ENCODE measurements around the gene EPHA8. TPM values are rescaled to one million over a fixed set of nuclear protein-coding genes. Genes with fewer than 3 reads are reported as not detected.

The EPHA8 gene
- total and polyA plus RNA-seq, 2 of the 4 experiments (the other 2 are of a cell fraction), result not detected

DNA sequence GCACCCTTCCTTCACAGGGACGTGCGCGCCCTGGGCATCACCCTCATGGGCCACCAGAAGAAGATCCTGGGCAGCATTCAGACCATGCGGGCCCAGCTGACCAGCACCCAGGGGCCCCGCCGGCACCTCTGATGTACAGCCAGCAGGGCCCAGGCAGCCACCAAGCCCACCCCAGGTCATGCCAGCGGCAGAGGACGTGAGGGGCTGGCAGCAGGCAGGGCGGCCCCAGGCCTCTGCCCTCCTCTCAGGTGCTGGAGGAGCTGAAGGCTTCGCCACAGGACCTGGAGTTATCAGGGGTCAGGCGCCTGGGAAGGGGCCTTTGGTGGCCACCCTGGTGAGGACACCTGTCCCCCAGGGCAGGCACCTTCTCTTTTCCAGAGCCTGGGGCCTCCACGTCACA lies 38.3 kb downstream of the EPHA8 start:
- no peak overlapping the region for H3K18ac ChIP-seq (ENCODE audit: low read depth, low read length)
- no peaks in the 10 kb centered on the region for H3K36me3 ChIP-seq (ENCODE audit: control insufficient read depth, insufficient read depth, low read length)
- H2AFZ ChIP-seq (replicated peaks; ENCODE audit: low read length, poor library complexity), result no peak overlapping the region
- H2BK120ac ChIP-seq (ENCODE audit: low read depth, low read length), result no peak overlapping the region
- H3K4me3 ChIP-seq (ENCODE audit: insufficient read depth, low read depth, low read length), result no peak overlapping the region
- no peak overlapping the region for H3K9ac ChIP-seq (ENCODE audit: low read depth, low read length)
- no peak overlapping the region for H4K8ac ChIP-seq (ENCODE audit: low read depth in 2 of 2, low read length in 2 of 2)
- peaks cover 56% of the 10 kb centered on the region for H3K27me3 ChIP-seq (ENCODE audit: control insufficient read depth, insufficient read depth, low read length)
- no peak for ATAC-seq (ENCODE audit: low read depth)
- POLR2A ChIA-PET (ENCODE audit: unreplicated experiment), result no interaction called here
- no peak overlapping the region for H3K4me2 ChIP-seq (ENCODE audit: low read depth, low read length)
- no peaks in the 10 kb centered on the region for H3K9me3 ChIP-seq (ENCODE audit: control insufficient read depth, insufficient read depth, low read length)
- H3K79me1 ChIP-seq (ENCODE audit: low read depth in 1 of 2, low read length in 2 of 2), result no peaks in the 10 kb centered on the region
- TF ChIP-seq, protein P1, sequence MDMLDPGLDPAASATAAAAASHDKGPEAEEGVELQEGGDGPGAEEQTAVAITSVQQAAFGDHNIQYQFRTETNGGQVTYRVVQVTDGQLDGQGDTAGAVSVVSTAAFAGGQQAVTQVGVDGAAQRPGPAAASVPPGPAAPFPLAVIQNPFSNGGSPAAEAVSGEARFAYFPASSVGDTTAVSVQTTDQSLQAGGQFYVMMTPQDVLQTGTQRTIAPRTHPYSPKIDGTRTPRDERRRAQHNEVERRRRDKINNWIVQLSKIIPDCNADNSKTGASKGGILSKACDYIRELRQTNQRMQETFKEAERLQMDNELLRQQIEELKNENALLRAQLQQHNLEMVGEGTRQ (IDR thresholded peaks at IDR 0.05; ENCODE audit: low read depth, low read length), result no peak
- TF ChIP-seq MXI1 (IDR thresholded peaks at IDR 0.05; ENCODE audit: borderline replicate concordance, low read depth, low read length) (no peak), RCOR1 (IDR thresholded peaks at IDR 0.05; ENCODE audit: insufficient replicate concordance, low read length) (no peak)
- TF ChIP-seq, protein P2, sequence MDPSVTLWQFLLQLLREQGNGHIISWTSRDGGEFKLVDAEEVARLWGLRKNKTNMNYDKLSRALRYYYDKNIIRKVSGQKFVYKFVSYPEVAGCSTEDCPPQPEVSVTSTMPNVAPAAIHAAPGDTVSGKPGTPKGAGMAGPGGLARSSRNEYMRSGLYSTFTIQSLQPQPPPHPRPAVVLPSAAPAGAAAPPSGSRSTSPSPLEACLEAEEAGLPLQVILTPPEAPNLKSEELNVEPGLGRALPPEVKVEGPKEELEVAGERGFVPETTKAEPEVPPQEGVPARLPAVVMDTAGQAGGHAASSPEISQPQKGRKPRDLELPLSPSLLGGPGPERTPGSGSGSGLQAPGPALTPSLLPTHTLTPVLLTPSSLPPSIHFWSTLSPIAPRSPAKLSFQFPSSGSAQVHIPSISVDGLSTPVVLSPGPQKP (IDR thresholded peaks at IDR 0.05; ENCODE audit: borderline replicate concordance, low read depth, low read length), result no peak
- H3K56ac ChIP-seq (ENCODE audit: extremely low read depth, insufficient read depth, low read length), result no peak overlapping the region
- no peak overlapping the region for H2AK5ac ChIP-seq (ENCODE audit: low read depth, low read length)
- intact Hi-C loops (cut with micrococcal nuclease), result no loop called here
- 100% methylated on average over 4 of the region's 12 CpGs; no CpG with 5 or more reads in 1 of the 2 experiments for WGBS, 2 experiments (ENCODE audit: extremely low coverage in 2 of 2, insufficient read length in 1 of 2)
- no peak overlapping the region for H3K4ac ChIP-seq (ENCODE audit: low read depth, low read length)
- H2BK15ac ChIP-seq (ENCODE audit: low read depth, low read length), result no peak overlapping the region
- H2AK9ac ChIP-seq (replicated peaks; ENCODE audit: low read depth, low read length, poor library complexity), result no peak overlapping the region
- no peak overlapping the region for H4K91ac ChIP-seq (ENCODE audit: insufficient read depth, low read depth, low read length)
- H3K27ac ChIP-seq (ENCODE audit: insufficient read depth, low read length), result no peak overlapping the region
- H3K23ac ChIP-seq (ENCODE audit: low read depth, low read length), result no peak overlapping the region
- DNase-seq, result no peak
- dilution Hi-C loops (cut with HindIII; ENCODE audit: low sequenced_read_pairs, unreplicated experiment), result no loop called here
- no peak overlapping the region for H2BK20ac ChIP-seq (ENCODE audit: low read depth, low read length)
- H4K5ac ChIP-seq (ENCODE audit: low read depth, low read length), result no peak overlapping the region
- no peaks in the 10 kb centered on the region for H3K9me1 ChIP-seq (ENCODE audit: insufficient read depth, low read length)
- H4K20me1 ChIP-seq (ENCODE audit: insufficient read depth, low read length), result 0 out of 2 replicates have a peak, but pooled peaks cover 3% of the 10 kb centered on the region
- H3K4me1 ChIP-seq (ENCODE audit: control insufficient read depth, insufficient read depth, low read length), result no peaks in the 10 kb centered on the region
- CTCF ChIA-PET, result no interaction called here
- no TSS peak for BruUV-seq (replicated peaks)
- H3K14ac ChIP-seq (replicated peaks; ENCODE audit: low read depth, low read length), result no peak overlapping the region
- no peak overlapping the region for H2BK5ac ChIP-seq (ENCODE audit: low read depth, low read length, poor library complexity, severe bottlenecking)
- in situ Hi-C loops (cut with MboI; ENCODE audit: low sequenced_read_pairs), result no loop called here
